Activated T-cell treated with anti-CD3 and anti-CD28 coated beads, Interleukin-2, amount 50 U/mL, for 24 hours (primary cell): ENCODE data around the gene RELL2.

ENCODE experiments used
- DNase-seq: peaks from one replicate; pipeline ENCODE4 v3.0.0-alpha.2; 2020
- H3K27ac Mint-ChIP-seq: 2 replicates; pipeline ENCODE4 v1.8.0; 2020; ENCODE audit warnings: mild to moderate bottlenecking, mixed read lengths
- H3K27me3 Mint-ChIP-seq: 2 replicates; pipeline ENCODE4 v1.8.0; 2020; ENCODE audit warnings: mixed read lengths
- H3K36me3 Mint-ChIP-seq: 2 replicates; pipeline ENCODE4 v1.8.0; 2020; ENCODE audit warnings: low read depth, mixed read lengths
- H3K4me1 Mint-ChIP-seq: 2 replicates; pipeline ENCODE4 v1.8.0; 2020; ENCODE audit warnings: low read depth, mixed read lengths
- H3K4me3 Mint-ChIP-seq: 2 replicates; pipeline ENCODE4 v1.8.0; 2020; ENCODE audit warnings: mild to moderate bottlenecking, moderate library complexity, mixed read lengths
- H3K9me3 Mint-ChIP-seq: 2 replicates; pipeline ENCODE4 v1.8.0; 2020; ENCODE audit warnings: mixed read lengths

The RELL2 gene

DNA sequence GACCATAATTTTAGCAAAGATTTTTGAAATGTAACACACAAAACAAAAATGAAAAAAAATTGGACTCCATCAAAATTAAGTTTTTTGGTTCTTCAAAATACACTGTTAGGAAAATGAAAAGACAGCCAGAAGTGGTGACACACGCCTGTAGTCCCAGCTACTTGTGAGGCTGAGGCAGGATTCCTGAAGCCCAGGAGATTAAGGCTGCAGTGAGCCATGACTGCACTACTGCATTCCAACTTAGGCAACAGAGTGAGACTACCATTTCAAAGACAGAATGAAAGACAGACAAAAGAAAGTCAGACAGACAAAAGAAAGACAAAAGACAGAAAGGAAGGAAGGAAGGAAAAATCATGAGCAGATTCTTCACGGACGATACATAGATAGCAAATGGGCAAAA is 25.5 kb upstream of the RELL2 start:
- Mint-ChIP-seq H3K4me1 (peaks cover 86% of the 10 kb centered on the region), H3K27ac (peak overlapping the region; percentile 96), H3K4me3 (no peak overlapping the region), H3K27me3 (no peaks in the 10 kb centered on the region), H3K9me3 (no peaks in the 10 kb centered on the region), H3K36me3 (peaks cover 74% of the 10 kb centered on the region)
- no peak for DNase-seq

DNA sequence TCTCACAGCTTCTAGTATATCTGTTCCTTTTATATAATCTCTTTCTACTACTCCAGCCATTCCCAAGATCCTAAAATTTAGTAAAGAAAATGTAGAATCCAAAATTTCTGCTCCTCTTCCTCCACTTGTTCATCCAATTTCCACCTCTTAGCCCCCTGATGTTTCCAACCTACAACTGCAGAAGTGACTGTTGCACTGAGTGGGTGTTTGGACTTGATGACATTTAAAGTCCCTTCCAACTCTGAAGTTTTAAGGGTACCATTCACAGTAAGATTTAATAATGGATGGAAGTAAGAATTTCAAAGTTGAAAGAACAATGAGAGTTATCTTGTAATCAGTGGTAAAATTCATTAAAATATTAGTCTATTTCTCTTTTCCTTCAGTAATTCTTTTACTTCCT is 23.5 kb upstream of the RELL2 start:
- H3K27me3 Mint-ChIP-seq = no peaks in the 10 kb centered on the region
- no peak overlapping the region for H3K4me3 Mint-ChIP-seq
- no peak for DNase-seq
- peak overlapping the region; percentile 69 for H3K27ac Mint-ChIP-seq
- peaks cover 78% of the 10 kb centered on the region for H3K4me1 Mint-ChIP-seq
- H3K9me3 Mint-ChIP-seq = no peaks in the 10 kb centered on the region
- H3K36me3 Mint-ChIP-seq = peaks cover 83% of the 10 kb centered on the region

DNA sequence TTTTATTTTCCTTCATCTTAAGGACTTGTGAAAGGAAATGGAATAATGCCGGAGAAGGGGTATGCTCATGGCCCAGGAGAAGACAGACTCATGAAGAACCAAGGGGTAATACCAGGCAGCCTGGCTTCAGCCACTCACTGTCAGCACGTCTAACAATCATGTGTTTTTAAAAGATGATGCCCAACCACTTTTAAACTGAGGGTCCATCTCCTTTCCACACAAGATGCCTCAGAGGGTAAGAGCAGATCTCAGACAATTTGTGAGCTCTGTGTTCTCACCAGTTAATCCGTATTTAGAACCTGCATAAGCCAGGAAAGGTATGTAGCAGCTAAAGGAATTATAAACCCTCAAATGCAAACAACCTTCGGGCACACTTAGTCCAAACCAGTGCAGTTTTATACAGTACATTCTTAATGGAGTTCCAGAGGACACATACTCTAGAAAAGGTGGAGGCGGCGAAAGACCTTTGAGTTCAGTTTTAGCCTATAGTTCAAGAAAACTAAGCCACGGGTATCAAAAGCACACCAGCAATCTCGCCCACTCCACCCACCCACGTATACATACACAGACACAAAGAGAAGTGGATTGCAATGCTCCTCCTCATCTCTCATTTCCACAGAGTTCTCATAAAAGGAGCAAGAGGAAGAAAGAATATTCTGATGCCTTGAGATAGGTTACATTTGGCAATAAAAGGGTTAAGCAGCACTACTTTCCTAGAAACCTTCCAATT is 20.6 kb upstream of the RELL2 start:
- Mint-ChIP-seq H3K27ac (peak overlapping the region; percentile 97), H3K36me3 (peaks cover 82% of the 10 kb centered on the region), H3K9me3 (no peaks in the 10 kb centered on the region), H3K27me3 (no peaks in the 10 kb centered on the region), H3K4me3 (peak overlapping the region; percentile 91), H3K4me1 (peaks cover 69% of the 10 kb centered on the region)
- no peak for DNase-seq

DNA sequence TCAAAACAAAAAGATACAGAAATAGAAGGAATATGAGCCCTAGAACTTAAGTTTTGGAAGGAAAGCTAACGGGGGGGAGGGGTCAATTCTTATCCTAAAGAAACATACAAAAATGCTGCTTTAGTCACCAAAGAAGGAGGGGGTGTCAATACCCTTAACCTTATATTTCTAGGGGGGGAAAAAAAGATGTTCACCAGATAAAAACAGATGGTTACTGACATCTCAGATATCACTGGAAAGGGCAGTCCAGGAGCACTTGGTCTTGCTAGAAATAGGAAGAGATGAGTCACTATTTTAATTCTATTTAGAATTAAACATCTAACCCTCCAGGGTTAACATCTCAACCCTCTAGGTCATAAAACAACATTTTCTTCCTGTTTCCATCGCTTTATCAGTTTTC is 19.7 kb upstream of the RELL2 start:
- no peaks in the 10 kb centered on the region for H3K9me3 Mint-ChIP-seq
- peaks cover 84% of the 10 kb centered on the region for H3K36me3 Mint-ChIP-seq
- no peaks in the 10 kb centered on the region for H3K27me3 Mint-ChIP-seq
- H3K4me1 Mint-ChIP-seq = peaks cover 66% of the 10 kb centered on the region
- peak overlapping the region; percentile 91 for H3K4me3 Mint-ChIP-seq
- no peak for DNase-seq
- peak overlapping the region; percentile 97 for H3K27ac Mint-ChIP-seq

DNA sequence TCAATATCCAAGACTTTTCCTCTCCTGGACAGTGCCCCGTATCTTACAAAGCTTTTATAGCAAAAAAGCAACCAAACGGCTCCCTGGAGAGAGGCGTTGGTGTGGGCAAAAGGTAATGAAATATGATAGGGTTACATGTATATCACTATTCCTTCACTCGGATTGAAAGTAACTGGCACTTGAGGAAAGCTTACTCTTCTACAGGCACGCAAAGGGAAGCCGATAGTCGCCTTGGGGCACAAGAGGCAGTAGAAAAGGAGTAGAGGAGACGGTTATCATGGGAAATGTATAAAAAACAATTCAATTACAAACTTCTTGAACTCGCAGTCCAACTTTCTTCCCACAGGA is 19.1 kb upstream of the RELL2 start:
- peak overlapping the region; percentile 91 for H3K4me3 Mint-ChIP-seq
- H3K36me3 Mint-ChIP-seq = peaks cover 85% of the 10 kb centered on the region
- H3K9me3 Mint-ChIP-seq = no peaks in the 10 kb centered on the region
- peaks cover 63% of the 10 kb centered on the region for H3K4me1 Mint-ChIP-seq
- DNase-seq = no peak
- H3K27me3 Mint-ChIP-seq = no peaks in the 10 kb centered on the region
- peak overlapping the region; percentile 97 for H3K27ac Mint-ChIP-seq

DNA sequence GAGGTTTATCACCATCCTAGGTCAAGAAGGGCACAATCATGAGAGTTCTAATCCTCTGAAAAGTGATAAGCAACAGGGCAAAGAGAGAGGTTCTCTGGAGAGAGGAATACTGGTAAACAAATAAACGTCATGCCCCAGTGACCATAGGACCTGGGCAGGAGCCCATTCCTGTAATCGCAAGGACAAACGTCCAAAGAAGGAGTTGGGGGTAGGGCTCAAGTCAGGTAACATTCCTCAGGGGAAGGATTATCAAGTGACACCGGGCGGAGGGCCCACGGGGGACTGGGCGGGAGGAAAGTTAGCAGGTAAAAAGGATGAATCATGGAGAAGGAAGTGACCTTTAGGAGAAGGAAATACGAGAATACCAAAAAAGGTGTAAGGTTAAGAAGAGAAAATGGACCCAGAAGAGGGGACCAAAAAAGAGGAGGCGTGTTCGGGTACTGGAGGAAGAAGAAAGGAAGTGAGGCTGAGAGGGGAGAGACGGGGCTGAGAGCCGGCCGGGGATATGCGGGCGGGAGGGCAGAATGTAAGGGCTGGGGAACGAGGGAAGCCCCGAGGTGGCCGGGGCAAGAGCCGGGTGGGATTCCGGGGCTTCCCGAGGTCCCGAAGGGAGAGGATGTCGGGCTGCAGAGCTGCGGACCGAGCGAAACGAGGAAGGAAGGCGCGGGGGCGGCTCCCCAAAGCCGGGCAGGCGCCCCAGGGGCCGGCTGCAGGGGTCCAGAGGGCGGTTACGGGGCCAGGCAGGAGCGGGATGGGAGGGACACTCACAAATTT is 18.6 kb upstream of the RELL2 start:
- Mint-ChIP-seq H3K36me3 (peaks cover 85% of the 10 kb centered on the region), H3K4me3 (peak overlapping the region; percentile 91), H3K27me3 (no peaks in the 10 kb centered on the region), H3K27ac (peak overlapping the region; percentile 97), H3K9me3 (no peaks in the 10 kb centered on the region), H3K4me1 (peaks cover 63% of the 10 kb centered on the region)
- peak; percentile 75 for DNase-seq

DNA sequence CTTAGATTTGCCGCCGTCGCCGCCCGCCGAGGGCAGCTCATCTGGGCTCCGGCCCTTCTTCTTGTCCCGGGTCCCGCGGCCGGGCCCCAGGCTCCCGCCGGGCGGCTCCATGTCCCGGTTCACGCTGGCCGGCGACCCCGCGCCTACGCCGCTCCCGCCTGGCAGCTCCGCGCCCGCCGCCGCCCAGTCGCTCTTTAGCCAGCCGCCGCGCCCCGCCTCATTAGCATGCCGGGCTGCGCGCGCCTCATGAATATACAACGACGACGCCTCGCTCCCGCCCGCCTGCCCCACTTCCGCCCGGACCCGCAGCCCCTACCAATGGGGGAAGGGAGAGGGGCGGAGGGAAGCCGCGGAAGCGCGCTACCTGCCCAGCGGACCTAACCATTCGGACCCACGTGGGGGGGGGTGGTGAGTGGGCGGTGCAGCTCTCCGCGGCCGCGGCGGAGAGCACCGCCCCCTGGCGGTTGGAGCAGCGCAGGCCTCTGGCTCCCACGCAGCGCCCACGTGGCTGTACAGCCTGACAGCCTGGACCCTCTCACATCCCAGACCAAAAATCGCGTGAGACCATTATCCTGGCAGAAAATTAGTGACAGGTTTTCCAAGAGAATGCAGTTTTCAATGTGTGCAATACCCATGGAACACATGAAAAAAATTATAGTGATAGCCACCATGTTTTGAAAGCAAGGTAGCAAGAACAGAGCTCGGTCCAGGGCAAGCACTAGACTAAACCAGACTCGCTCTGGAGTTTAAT is 17.8 kb upstream of the RELL2 start, which contains the start of gene DIAPH1:
TSS of gene DIAPH1 (minus strand) at position 197 of the 751 bp plus-strand sequence. CDS start at position 111, 86 bp downstream.
- Mint-ChIP-seq H3K36me3 (peaks cover 87% of the 10 kb centered on the region), H3K4me1 (peaks cover 64% of the 10 kb centered on the region), H3K27me3 (no peaks in the 10 kb centered on the region), H3K4me3 (peak within 1 kb of the TSS; percentile 91), H3K27ac (peak within 1 kb of the TSS; percentile 97), H3K9me3 (no peaks in the 10 kb centered on the region)
- DNase-seq = peak; percentile 99

DNA sequence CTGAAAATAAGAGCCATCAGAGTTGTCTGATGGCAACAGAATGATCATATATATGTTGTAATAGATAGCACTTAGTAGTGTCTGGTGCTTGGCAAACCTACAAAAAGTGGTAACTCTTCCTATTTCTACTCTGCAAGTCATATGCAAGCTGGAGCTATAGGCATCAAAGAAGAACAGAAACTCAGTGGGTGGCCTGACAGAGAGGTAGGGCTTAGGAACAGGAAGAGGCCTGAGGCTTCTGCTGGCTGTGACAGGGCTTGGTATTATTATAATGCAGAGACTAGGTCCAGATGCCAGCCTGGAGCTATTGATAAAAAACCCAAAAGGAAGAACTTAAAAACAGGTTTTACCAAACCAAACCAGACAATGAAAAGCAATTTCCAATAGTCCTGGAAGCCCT is 13.6 kb upstream of the RELL2 start:
- Mint-ChIP-seq H3K27ac (peak overlapping the region; percentile 88), H3K4me3 (no peak overlapping the region), H3K4me1 (peaks cover 35% of the 10 kb centered on the region), H3K27me3 (no peaks in the 10 kb centered on the region), H3K9me3 (no peaks in the 10 kb centered on the region), H3K36me3 (peaks cover 92% of the 10 kb centered on the region)
- DNase-seq = no peak

DNA sequence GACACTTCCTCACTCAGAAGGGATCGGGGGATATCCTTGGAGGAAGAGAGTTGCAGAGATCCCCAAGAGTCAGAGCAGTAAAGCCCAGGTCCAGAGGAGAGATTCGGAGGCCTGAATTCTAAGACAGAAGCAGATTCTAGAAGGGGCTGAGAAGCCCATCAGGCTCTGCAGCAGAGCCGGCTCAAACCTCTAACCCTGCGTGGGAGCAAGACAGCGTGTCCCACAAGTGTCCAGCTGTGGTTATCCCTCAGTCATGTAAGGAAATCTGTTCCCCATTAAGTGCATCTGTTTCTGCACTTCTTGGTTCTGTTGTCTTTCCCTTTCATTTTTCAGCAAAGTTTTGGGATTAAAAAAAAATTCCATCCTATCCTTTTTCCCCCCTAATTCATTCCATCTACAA is 13.2 kb upstream of the RELL2 start:
- Mint-ChIP-seq H3K36me3 (peaks cover 93% of the 10 kb centered on the region), H3K27me3 (no peaks in the 10 kb centered on the region), H3K4me3 (no peak overlapping the region), H3K9me3 (no peaks in the 10 kb centered on the region), H3K4me1 (peaks cover 35% of the 10 kb centered on the region), H3K27ac (peak overlapping the region; percentile 88)
- no peak for DNase-seq

DNA sequence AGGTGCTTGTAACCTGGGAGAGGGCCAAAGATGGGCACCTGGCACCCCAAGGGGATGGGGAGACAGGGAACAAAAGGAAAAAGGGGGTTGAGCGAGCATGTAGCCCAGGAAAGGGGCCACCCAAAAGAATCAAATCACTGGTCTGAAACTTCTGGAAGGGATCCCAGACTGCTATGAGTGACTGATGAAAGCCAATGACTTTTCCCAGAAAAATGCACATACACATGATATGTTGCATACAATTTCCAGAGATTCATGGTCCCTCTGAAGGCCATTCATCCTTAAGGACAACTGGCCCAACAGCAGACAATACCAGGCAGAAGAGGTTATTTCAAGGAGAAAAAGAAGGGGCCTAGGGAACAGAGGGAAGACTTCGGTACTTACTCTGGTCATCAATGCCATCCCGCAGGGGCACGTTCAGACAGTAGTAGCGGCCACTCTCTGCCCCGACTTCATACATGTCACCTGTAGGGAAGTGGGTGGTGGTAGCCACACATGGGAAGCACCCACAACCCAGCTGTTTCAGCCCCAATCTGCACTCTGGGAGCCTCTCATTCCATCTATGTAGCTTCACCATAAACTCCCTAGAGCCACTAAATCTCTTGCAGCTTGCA is 8.5 kb upstream of the RELL2 start:
- Mint-ChIP-seq H3K36me3 (peaks cover 95% of the 10 kb centered on the region), H3K4me3 (no peak overlapping the region), H3K9me3 (no peaks in the 10 kb centered on the region), H3K4me1 (peaks cover 16% of the 10 kb centered on the region), H3K27ac (peak overlapping the region; percentile 41), H3K27me3 (no peaks in the 10 kb centered on the region)
- no peak for DNase-seq

DNA sequence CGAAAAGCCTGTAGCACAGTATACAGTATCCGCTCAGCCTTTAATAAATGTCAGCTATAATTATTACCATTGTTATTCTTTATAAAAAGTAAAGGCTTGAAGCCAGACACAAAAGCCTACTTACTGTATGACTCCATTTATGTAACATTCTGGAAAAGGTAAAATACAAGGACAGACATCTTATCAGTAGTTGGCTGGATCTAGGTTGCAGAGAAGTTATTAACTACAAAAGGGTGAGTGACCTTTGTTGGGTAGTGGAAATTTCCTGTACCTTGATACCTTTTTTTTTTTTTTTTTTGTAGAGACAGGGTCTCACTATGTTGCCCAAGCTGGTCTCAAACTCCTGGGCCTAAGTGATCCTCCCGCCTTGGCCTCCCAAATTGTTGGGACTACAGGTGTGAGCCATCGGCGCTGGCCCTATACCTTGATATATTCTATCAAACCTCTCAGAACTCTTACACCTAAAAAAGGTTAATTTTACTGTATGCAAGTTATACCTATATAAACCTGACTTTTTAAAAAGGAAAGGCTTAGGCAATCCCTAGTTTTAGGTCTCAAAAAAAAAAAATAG is 6.1 kb upstream of the RELL2 start:
- Mint-ChIP-seq H3K4me1 (peaks cover 28% of the 10 kb centered on the region), H3K36me3 (peaks cover 91% of the 10 kb centered on the region)

DNA sequence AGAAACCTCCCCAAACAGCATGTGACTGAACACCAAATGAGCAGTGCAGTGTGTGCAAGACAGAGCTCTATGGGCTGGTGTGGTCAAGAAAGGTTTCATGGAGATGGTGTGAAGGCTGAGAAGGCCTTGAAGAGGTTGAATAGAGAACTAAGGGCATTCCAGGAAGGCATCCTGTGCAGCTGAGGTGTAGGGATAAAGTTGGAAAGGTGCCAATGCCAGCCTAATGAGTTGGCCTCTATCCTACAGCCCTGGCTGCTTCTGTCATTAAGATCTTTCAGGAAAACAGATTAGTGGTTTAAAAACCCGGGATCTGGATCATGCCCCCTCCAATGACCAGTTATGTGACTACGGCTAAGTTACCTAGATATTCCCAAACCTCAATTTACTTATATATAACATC is 4.1 kb upstream of the RELL2 start:
- no peak for DNase-seq
- Mint-ChIP-seq H3K36me3 (peaks cover 85% of the 10 kb centered on the region), H3K27ac (no peak overlapping the region), H3K27me3 (no peaks in the 10 kb centered on the region), H3K4me3 (no peak overlapping the region), H3K9me3 (no peaks in the 10 kb centered on the region), H3K4me1 (peaks cover 34% of the 10 kb centered on the region)

More for the DNA sequence above, 6.1 kb upstream of the RELL2 start:
- H3K9me3 Mint-ChIP-seq = no peaks in the 10 kb centered on the region
- H3K27me3 Mint-ChIP-seq = no peaks in the 10 kb centered on the region
- DNase-seq = no peak
- no peak overlapping the region for H3K4me3 Mint-ChIP-seq
- no peak overlapping the region for H3K27ac Mint-ChIP-seq

DNA sequence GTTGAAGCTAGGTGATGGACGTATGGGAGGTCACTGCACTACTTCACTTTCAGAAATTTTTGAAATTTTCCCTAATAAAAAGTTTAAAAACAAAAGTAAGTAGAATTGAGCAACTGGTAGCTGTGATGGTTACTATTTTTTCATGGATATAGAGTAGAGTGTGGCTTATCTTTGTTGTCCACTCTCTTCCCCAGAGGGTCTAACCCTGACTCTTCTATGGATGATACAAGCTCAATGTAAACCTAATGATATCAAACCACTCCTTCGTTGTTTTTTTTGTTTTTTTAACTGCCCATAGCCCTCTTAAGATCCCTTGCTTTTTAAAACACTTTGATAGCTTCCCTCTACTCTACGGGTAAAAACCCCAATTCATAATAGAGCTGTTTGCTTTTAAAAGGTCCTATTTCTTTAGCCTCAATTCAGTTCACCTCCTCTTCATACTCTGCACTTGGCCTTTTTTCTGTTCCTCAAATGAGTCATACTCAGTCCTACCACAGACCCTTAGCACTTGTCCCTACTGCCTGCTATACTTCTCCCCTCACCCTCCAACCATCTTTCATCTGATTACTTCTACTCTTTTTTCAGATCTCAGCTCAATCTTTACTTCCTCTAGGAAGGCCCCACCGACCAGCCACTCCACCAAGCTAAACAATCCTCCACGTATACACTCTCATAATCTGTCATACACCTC is 2.8 kb upstream of the RELL2 start:
- no peaks in the 10 kb centered on the region for H3K27me3 Mint-ChIP-seq
- peak overlapping the region; percentile 6 for H3K4me3 Mint-ChIP-seq
- no peak for DNase-seq
- H3K9me3 Mint-ChIP-seq = no peaks in the 10 kb centered on the region
- peaks cover 43% of the 10 kb centered on the region for H3K4me1 Mint-ChIP-seq
- peaks cover 84% of the 10 kb centered on the region for H3K36me3 Mint-ChIP-seq
- H3K27ac Mint-ChIP-seq = peak overlapping the region; percentile 27
